ENCODE measurements around the gene ABHD2.
A peak's percentile ranks its signal among the peaks of the same experiment; 100 is the strongest.
"Not testable (repeated sequence)": the region's sequence is repeated elsewhere in the genome, so short reads cannot be mapped to it uniquely, and the experiment has no call there.

Gene ABHD2

DNA sequence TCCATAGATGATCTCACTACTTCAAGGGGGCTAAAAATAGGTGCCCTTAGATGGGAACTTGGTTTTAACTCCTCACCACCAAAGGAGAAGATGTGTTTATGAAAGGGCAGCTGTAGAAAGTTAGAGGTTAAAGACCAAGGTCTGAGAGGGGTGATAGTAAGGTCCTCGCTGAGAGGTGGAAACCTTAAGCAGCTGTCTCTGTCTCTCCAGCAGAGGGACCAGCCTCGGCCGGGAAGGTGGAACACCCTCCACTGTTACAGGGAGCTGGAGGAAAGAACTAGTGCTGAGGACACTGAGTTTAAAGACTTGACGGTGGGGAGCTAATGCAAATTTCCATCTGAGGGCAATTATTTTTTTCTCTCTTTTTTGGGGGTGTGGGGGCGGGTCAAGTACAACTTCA is 142.0 kb downstream of the ABHD2 start:
- no peak for DNase-seq

DNA sequence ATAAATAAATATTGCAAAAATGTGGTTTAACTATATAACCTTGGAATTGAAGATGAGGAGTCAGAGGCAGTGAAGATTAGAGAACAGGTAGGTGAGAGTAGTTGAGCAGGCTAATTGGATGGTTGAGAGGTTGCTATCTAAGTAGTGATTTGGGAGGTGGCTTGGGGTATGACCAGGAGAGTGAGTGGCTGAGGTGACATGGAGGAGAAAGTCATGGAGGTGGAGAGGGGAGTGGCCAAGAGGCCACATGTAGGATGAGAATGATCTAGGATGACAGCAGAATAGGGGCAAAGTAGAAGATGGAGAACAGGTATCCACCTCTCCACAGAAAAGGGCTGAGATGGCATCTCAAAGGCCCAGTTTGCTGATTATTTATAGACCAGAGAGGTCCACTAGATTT is 143.6 kb downstream of the ABHD2 start:
- no peak for DNase-seq

DNA sequence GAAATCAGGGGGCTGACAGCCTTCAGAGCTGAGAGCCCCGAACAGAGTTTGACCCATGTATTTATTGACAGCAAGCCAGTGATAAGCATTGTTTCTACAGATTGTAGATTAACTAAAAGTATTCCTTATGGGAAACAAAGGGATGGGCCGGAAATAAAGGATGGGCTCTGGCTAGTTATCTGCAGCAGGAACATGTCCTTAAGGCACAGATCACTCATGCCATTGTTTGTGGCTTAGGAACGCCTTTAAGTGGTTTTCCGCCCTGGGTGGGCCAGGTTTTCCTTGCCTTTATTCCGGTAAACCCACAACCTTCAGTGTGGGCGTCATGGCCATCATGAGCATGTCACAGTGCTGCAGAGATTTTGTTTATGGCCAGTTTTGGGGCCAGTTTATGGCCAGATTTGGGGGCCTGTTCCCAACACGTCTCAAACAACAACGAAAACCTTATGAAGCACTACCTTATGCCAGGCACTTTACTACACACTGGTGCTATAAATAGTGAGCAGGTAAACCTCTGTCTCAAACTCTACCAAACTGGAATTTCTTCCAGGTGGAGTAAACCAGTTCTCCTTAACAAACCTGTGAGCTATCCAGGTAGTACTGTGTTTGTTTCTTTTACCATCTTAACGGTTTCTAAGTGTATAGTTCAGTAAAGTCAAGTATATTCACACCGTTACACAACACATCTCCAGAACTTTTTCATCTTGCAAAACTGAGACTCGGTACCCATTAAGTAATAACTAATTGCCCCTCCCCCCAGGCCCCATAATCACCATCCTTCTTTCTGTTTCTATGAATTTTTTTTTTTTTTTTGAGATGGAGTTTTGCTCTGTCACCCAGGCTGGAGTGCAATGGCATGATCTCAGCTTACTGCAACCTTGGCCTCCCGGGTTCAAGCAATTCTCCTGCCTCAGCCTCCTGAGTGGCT is 151.9 kb downstream of the ABHD2 start:
- not testable (repeated sequence) for DNase-seq

DNA sequence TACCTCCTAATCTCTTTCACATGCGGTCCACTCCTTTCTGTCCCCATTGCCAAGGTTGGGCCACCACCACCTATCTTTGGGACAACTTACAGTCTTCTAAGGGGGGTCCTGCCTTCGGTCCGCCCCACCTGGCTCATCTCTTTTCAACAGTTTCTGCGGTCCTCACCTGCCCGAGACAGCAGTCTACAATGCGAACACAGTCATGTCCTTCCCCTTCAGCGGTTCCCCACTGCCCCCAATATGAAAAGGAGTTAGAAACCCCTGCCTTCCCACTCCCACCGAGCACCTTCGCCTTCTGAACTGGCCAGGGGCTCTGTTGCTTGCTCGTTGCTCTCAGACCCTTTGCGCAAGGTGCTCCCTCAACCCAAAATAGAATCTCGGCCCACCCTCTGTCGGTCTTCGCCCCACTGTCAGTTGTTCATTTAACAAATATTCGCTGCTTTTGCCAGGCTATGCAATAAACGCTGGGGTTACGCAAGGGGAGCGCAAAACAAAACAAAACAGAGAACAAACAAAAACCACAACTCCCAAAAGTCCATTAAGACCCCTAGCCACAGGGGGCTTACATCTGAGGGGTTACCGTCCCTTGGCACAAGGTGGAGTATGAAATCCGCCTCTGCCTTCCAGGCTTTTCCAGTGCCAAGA is 154.9 kb downstream of the ABHD2 start:
- peak; percentile 27 for DNase-seq

DNA sequence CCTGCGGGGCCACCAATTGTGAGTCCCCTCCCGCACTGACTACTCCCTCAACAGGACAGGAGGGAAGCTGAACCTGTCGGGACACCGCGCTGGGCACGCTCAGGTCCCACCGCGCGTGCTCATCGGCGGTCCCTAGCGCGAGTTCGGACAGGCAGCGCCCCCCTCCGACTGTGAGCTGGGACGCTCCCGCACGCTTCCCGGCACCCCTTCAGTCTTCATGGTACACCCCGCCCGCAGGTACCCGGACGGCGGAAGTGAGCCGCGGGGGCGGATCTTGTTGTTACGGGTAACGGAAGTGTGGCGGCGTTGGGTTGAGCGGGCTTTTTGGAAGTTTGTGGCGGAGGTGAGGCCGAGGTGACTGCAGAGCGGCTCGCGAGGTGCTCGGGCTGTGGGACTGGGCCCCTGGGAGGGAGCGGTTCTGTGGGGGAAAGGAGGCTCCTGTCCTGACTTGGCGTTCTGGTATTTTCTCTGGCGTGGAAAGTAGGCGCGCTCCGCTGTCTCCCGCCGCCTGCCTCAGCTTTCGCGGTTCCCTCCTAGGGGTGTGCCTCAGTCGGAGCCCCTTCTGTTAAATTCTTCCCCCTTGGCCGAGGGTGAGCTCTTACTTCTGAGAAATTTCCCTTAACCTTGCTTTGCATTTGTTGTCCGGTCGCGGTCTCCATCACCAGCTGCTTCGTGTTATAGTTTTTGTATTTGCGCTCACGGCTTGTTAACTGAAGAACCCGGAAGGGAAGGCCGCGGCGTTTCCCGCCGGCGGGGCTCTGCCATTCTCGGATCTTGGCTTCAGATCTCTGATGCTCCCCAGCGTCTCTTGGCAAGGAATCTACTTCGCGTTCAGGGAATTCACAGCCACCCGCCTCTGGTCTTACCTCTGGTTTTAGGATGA is 155.7 kb downstream of the ABHD2 start, which contains the start of gene FANCI:
Gene FANCI, plus strand, starts transcription at position 289 of the 883 bp plus-strand sequence. CDS start 3,669 bp downstream, outside the sequence.
- peak; percentile 92 for DNase-seq

DNA sequence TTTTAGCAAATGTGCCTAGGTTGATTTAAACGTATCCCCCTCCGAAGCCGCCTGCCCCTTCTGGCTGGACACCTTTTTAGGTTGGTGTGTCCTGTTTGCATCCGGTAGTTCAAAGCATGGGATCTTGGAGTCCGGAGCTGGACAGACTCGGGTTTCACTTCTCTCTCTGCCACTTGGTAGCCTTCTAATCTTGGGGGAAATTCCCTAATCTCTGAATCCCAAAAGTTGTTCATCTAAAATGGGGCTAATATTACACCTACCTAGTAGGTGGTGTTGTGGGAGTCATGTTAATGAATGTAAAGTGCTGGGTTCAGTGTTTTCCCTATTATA is 156.3 kb downstream of the ABHD2 start:
- DNase-seq, result no peak

DNA sequence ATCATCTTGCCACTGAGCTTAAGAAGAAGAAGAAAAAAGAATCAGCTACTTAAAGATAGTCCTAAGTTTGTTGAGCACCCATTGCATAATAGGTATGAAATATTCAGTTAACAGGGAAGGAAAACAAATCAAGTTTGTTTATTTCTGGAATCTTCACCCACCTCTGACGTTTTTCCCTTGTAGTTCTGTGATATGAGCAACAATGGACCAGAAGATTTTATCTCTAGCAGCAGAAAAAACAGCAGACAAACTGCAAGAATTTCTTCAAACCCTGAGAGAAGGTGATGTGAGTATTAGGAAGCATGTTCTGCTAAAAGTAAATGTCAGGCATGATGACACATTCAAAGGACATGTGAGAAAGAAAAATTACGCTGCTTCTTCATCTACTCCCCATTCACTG is 159.2 kb downstream of the ABHD2 start:
- no peak for DNase-seq

DNA sequence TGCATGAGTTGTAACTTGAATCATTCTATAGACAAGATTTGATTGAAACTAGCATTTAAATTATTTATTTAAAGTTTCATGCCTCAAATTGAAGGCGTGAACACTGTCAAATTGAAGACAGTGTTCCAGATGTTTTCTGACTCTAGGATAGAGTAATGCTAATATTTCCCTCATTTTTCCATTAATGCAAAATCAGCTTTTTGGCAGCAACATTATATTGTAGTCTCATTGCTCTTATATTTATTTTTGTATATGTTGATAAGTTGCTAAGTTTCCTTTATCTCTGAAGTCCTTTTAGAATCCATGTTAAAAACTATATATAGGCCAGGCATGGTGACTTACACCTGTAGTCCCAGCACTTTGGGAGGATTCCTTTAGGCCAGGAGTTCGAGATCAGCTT is 160.3 kb downstream of the ABHD2 start:
- no peak for DNase-seq

DNA sequence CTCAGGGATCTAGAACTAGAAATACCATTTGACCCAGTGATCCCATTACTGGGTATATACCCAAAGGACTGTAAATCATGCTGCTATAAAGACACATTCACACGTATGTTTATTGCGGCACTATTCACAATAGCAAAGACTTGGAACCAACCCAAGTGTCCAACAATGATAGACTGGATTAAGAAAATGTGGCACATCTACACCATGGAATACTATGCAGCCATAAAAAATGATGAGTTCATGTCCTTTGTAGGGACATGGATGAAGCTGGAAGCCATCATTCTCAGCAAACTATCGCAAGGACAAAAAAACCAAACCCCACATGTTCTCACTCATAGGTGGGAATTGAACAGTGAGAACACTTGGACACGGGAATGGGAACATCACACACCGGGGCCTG is 161.9 kb downstream of the ABHD2 start:
- DNase-seq, result not testable (repeated sequence)
